ENCODE measurements around the gene VSTM4.

The VSTM4 gene

DNA sequence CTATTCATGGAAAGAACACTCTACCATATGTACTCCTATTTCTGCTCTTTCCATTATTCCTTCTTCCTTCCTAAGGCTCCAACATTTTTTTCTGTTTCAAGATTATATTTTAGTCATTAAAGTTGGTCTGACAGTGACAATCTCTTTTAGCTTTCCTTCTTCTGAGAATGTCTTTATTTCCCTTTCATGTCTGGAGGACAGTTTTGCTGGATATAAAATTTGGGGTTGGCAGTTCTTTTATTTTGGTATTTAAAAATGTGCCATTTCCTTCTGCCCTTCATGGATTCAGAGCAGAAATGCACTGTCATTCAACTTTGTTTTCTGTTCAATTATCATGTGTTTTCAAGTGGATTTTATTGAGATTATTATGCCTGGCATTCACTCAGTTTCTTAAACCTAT is 53.1 kb downstream of the VSTM4 start:
- H3K4me1 Mint-ChIP-seq = peaks cover 18% of the 10 kb centered on the region
- H3K9me3 Mint-ChIP-seq = peaks cover 44% of the 10 kb centered on the region
- H3K27ac Mint-ChIP-seq = no peak overlapping the region
- H3K27me3 Mint-ChIP-seq (ENCODE audit: low read depth, poor library complexity) = peaks cover 2% of the 10 kb centered on the region
- peaks cover 35% of the 10 kb centered on the region for H3K36me3 Mint-ChIP-seq (ENCODE audit: low read depth)
- H3K4me3 Mint-ChIP-seq = no peak overlapping the region
- no peak for DNase-seq
- TF ChIP-seq, protein P1, sequence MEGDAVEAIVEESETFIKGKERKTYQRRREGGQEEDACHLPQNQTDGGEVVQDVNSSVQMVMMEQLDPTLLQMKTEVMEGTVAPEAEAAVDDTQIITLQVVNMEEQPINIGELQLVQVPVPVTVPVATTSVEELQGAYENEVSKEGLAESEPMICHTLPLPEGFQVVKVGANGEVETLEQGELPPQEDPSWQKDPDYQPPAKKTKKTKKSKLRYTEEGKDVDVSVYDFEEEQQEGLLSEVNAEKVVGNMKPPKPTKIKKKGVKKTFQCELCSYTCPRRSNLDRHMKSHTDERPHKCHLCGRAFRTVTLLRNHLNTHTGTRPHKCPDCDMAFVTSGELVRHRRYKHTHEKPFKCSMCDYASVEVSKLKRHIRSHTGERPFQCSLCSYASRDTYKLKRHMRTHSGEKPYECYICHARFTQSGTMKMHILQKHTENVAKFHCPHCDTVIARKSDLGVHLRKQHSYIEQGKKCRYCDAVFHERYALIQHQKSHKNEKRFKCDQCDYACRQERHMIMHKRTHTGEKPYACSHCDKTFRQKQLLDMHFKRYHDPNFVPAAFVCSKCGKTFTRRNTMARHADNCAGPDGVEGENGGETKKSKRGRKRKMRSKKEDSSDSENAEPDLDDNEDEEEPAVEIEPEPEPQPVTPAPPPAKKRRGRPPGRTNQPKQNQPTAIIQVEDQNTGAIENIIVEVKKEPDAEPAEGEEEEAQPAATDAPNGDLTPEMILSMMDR (IDR thresholded peaks at IDR 0.05) = no peak

DNA sequence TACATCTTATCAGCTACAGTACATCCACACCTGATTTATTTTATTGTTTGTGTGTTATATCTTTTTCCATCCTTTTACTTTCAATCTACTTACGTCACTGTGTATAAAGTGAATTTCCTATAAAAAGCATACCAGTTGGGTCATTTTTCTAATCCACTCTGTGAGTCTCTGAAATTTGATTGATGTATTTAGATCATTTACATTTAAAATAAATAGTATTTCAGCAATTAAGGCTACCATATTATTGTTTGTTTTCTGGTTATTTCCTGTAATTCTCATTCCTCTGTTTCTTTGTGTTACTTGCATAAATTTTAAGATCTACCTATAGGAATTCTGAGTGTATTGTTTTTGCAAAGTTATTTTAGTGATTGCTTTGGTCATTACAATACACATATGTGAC is 53.7 kb downstream of the VSTM4 start:
- TF ChIP-seq, protein P1 (IDR thresholded peaks at IDR 0.05) = no peak
- H3K9me3 Mint-ChIP-seq = peaks cover 44% of the 10 kb centered on the region
- H3K4me1 Mint-ChIP-seq = peaks cover 24% of the 10 kb centered on the region
- peaks cover 35% of the 10 kb centered on the region for H3K36me3 Mint-ChIP-seq (ENCODE audit: low read depth)
- H3K27me3 Mint-ChIP-seq (ENCODE audit: low read depth, poor library complexity) = peaks cover 5% of the 10 kb centered on the region
- DNase-seq = no peak
- no peak overlapping the region for H3K27ac Mint-ChIP-seq
- no peak overlapping the region for H3K4me3 Mint-ChIP-seq

DNA sequence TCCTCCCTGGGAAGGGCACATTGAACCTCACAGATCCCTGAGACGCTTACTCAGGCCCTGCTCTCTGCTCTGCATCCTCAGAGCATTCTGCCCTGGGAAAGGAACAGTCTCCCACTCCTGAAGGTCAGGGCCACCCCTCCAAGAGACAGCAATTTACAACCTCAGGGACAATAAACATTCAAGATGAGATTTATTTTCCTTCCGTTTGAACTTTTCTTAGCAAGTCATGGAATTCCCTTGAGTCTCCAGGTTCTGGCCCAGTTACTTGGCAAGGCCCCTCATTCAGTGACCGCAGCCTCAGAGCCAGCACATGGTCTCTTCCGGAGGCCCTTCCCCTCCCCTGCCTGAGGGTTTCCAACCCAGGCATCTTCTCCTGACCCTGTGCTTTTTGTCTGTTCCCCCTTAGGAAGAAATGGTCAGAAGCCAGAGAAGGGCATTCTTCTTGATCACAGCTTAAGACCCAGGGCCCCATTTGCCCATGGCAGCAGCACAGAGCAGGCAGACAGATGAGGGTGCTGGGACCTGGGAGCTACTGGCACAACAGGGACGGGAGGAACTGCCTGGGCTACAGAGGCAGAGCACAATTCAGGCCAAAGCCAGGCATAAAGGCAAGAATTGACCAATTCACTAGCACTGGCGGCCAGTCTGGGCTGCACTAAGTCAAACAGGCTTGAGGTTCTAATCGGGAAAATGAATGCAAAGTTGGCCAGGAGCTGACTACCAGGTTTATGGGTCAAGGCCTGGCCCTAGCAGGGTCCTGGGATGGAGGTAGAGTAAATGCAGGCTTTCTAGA is 56.7 kb downstream of the VSTM4 start:
- Mint-ChIP-seq H3K36me3 (ENCODE audit: low read depth) (peaks cover 30% of the 10 kb centered on the region), H3K9me3 (peaks cover 40% of the 10 kb centered on the region), H3K27me3 (ENCODE audit: low read depth, poor library complexity) (peaks cover 20% of the 10 kb centered on the region), H3K4me1 (peaks cover 30% of the 10 kb centered on the region), H3K27ac (peak overlapping the region; percentile 49), H3K4me3 (no peak overlapping the region)
- DNase-seq = no peak
- TF ChIP-seq, protein P1 (IDR thresholded peaks at IDR 0.05) = no peak

DNA sequence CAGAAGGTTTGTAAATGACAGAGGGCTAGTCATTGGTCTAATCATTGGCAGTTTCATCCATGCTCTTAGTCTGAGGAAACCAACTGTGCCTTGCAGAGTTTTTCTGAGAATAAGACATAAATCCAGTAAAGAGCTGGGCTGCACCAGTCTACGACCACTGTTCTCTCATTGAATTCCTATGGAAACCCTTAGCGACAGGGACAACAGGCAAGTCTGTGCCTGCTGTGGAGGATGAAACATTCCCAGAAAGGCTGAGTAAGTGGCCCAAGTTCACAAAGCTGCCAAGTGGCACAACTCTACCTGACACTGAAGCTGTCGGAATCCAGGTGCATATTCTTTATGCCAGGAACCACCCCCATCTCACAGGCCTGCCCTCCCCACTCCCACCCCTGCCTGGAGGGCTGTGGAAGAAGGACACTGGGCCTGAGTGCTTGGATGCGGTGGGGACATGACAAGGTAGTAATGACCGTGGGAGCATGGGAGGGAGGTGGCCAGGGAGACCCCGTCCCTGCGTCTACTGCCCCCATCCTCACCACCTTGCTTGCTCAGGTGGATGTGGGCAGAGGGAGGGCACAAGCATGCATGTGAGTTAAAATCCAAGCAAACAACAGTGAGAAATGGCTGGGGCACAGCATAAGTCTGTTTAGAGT is 58.0 kb downstream of the VSTM4 start:
- peaks cover 30% of the 10 kb centered on the region for H3K4me1 Mint-ChIP-seq
- peaks cover 27% of the 10 kb centered on the region for H3K27me3 Mint-ChIP-seq (ENCODE audit: low read depth, poor library complexity)
- H3K36me3 Mint-ChIP-seq (ENCODE audit: low read depth) = peaks cover 17% of the 10 kb centered on the region
- no peak overlapping the region for H3K27ac Mint-ChIP-seq
- no peak for DNase-seq
- no peak overlapping the region for H3K4me3 Mint-ChIP-seq
- H3K9me3 Mint-ChIP-seq = peaks cover 27% of the 10 kb centered on the region
- TF ChIP-seq, protein P1 (IDR thresholded peaks at IDR 0.05) = no peak

DNA sequence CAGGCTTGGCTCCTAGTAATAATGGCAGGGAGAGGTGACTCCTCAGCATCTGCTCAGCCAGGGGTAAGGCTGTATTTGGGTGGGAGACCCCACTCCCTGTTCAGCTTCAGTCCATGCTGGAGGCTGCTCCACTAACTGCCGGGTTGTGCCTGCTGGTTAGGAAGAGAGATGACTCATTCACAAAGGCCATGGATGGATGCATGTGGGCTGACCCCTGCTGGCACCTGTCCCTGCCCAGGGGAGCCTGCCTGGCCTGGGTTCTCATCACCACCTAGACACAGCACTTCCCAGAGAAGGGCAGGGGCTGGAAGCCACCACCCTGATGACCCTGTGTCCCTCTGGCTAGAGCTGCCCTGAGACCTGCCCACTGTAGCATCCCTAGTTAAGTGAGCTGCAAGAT is 59.0 kb downstream of the VSTM4 start:
- Mint-ChIP-seq H3K36me3 (ENCODE audit: low read depth) (peaks cover 10% of the 10 kb centered on the region), H3K9me3 (peaks cover 17% of the 10 kb centered on the region), H3K4me3 (no peak overlapping the region), H3K4me1 (peaks cover 30% of the 10 kb centered on the region), H3K27ac (no peak overlapping the region), H3K27me3 (ENCODE audit: low read depth, poor library complexity) (peaks cover 27% of the 10 kb centered on the region)
- no peak for DNase-seq
- TF ChIP-seq, protein P1 (IDR thresholded peaks at IDR 0.05) = no peak

Data from nephron progenitor cell (in vitro differentiated cells).